GM12875 (cell line): ENCODE data around the gene NSG1.

Source experiments
- H3K4me3 ChIP-seq: one replicate; pipeline ENCODE4 v1.5.1; 2011; ENCODE audit warnings: low read depth, low read length, control low read depth
- TF ChIP-seq, protein P1 (sequence below): IDR thresholded peaks from 2 replicates; pipeline ENCODE4 v1.5.1; 2011; ENCODE audit warnings: low read depth, mild to moderate bottlenecking, control low read depth, inconsistent platforms, low read length, moderate library complexity, borderline replicate concordance; ENCODE audit not compliant: insufficient read depth

The NSG1 gene, protein sequence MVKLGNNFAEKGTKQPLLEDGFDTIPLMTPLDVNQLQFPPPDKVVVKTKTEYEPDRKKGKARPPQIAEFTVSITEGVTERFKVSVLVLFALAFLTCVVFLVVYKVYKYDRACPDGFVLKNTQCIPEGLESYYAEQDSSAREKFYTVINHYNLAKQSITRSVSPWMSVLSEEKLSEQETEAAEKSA

DNA sequence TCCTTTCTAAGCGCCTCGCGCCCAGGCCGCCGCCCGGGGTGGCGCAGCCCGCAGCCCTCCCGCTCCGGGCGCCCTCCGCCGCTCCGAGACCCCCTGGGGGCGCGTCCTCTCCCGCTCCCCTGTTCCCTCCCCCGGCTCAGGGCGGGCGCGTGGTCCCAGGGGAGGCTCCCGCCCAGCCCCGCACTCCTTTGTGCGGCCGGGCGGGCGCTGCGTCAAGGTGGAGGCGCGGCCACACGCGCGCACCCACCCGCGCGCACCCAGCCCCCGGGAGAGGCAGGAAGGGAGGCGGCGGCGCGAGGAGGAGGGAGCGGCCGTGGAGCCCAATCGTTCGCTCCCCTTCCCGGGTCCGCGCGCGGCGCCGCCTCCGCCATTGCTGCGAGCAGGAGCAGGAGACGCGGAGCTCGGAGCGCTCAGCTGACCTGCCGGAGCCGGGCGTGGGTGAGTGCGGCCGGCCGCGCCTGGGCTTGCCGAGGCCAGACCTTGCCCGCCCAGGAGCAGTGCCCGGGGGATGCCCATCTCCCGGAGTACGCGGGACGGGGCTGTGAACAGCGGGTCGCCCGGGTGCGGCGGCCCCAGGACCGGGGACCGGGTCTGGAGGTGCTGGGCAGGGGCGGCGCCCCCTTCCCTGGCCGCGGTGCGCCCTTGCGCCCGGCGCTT, at the start of gene NSG1:
TSS of gene NSG1 (plus strand) at position 367 of the 657 bp plus-strand sequence. CDS start 528 bp downstream, outside the sequence.
- TF ChIP-seq, protein P1, sequence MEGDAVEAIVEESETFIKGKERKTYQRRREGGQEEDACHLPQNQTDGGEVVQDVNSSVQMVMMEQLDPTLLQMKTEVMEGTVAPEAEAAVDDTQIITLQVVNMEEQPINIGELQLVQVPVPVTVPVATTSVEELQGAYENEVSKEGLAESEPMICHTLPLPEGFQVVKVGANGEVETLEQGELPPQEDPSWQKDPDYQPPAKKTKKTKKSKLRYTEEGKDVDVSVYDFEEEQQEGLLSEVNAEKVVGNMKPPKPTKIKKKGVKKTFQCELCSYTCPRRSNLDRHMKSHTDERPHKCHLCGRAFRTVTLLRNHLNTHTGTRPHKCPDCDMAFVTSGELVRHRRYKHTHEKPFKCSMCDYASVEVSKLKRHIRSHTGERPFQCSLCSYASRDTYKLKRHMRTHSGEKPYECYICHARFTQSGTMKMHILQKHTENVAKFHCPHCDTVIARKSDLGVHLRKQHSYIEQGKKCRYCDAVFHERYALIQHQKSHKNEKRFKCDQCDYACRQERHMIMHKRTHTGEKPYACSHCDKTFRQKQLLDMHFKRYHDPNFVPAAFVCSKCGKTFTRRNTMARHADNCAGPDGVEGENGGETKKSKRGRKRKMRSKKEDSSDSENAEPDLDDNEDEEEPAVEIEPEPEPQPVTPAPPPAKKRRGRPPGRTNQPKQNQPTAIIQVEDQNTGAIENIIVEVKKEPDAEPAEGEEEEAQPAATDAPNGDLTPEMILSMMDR = no peak
- H3K4me3 ChIP-seq = peak within 1 kb of the TSS; percentile 10

DNA sequence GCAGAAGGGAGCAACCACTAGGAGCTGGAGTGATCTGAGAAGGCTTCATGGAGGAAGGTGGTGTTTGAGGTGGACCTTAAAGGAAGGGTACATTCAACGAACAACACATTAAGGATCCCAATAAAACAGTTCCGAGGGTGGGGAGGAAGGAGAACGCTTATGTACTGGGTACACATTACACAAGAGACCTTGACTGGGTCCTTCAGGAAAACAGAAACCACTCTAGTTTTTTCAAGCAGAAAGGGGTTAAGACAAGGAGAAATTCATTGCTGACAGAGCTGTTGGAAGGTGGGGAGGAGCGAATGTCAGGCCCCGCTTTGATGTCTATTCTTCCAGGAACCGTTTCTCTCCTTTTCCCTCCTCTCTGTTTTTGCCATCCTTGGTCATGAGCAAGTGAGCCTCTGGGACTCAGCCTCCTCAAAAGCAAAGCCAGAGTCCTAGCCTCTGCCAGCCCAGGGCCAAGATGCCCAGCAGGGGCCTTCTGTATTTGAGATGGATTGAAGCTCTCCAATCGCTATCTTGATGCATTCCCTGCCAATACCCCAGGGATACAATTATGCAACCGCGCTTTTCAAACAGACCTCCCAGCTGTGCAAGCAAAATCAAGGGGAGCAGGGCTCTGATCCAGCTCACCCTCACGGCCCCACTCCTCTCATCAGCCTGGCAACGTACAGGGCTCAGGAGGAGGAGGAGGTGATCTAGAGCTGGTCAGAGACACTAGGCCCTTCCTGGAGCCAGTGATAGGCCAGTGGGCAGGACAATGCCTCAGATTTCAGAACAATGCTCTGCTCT, 48.5 kb upstream of the NSG1 start:
- TF ChIP-seq, protein P1 = no peak
- no peak overlapping the region for H3K4me3 ChIP-seq

DNA sequence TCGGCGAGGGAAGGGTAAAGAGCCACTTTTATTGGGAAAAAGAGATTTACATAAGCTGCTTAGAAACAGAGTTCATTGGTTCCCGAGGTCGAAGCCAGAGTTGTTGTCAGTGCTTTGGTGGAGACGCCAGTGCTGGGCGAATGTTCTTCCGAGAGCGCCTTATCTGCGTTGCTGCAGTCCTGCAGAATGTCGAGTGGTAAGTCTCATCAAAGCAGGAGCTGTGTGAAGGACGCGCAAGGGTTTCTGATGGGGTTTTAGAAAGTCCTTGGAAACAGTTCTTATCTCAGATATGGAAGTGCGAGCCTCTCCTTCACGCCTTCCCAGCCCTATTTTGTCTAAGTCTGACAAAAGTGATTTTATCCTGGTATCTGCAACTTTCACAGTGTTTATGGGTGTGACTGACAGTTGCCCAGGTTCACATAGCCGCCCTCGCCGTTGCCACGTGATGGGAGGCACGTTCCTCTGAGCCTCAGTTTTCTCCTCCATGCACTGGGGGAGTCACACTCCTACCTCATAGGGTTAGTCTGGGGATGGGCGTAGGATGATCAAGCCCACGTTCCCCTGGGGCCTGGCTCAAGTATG, 47.3 kb upstream of the NSG1 start:
- H3K4me3 ChIP-seq = no peak overlapping the region
- TF ChIP-seq, protein P1 = no peak

DNA sequence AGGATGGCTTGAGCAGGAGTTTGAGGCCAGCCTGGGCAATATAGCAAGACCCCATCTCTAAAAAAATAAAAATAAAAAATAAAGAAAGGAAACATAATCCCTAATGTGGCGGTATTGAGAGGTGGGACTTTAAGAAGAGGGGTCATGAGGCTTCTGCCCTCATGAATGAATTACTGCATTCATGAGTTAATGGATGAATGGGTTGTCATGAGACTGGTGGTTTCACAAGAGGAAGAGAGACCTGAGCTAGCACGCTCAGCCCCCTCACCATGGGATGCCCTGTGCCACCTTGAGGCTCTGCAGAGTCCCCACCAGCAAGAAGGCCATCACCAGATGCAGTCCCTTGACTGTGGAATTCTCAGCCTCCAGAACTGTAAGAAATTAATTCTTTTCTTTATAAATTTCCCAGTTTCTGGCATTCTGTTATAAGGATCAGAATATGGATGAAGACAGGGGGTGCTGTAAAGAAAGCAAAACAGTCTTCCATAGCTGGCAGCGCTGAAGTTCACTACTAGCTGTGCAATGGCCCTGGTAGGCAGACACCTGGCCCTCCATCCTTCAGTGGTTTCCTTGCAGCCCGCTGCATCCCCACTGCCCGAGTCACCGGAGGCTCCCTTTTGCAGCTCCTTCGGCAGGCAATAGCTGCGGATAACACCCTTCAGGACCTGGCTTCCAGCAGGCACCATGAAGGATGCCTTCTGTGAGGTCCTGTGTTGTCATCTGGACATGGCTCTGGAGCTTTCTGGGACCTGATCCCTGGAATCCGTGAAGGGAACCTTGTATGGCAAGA, 44.8 kb upstream of the NSG1 start:
- no peak overlapping the region for H3K4me3 ChIP-seq

DNA sequence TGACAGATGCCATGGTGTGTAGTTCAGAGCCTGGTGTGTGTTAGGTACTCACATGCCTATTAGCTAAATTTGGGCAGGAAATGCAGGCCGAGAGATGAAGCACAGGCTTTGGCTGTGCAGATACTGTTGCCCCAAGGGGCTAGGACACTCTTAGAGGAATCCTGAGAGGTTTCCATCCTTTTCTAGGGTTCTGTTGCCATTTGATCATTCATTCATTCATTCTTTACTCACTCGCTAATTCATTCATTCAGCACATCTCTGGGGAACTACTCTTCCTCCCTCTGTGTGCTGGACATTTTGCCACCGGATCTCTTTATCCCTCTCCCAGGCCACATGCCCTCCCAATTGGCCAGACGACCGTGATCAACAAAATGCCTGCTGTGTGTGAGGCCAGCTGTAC, 43.9 kb upstream of the NSG1 start:
- TF ChIP-seq, protein P1 = no peak
- no peak overlapping the region for H3K4me3 ChIP-seq

More for the DNA sequence above, 44.8 kb upstream of the NSG1 start:
- TF ChIP-seq, protein P1 = no peak

DNA sequence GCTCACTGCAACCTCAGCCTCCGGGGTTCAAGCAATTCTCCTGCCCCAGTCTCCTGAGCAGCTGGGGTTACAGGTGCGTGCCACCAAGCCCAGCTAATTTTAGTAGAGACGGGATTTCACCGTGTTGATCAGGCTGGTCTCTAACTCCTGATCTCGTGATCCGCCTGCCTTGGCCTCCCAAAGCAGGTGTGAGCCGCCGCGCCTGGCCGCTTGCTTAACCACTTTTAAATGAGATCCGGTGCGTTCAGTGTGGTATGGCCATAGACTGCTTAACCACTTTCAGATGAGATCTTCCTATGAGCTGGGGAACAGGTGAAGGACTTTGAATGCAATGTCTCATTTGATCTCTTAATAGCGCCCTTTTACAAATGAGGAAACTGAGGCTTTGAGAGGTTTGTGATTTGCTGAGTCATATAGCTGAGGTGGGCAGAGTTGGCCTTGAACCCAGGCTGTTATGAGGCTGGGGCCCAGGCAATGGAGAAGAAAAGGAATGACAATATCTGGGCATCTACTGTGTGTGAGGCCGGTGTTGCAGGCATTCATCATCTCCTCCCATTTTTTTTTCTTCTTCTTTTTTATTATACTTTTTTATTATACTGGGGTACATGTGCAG, 41.9 kb upstream of the NSG1 start:
- TF ChIP-seq, protein P1 = no peak
- H3K4me3 ChIP-seq = no peak overlapping the region
